ENCODE measurements around the gene PLPPR1.

PLPPR1 gene

GRCh38 chr9:101050650-101051049 lies 22.1 kb downstream of the PLPPR1 start:
- no peak for DNase-seq

- no peak for DNase-seq
Measured at GRCh38 chr9:101054657-101055056, 26.1 kb downstream of the PLPPR1 start.

GRCh38 chr9:101055516-101055915 lies 27.0 kb downstream of the PLPPR1 start:
- DNase-seq = no peak

GRCh38 chr9:101062686-101063085 lies 34.2 kb downstream of the PLPPR1 start:
- no peak for DNase-seq

GRCh38 chr9:101063192-101063591 lies 34.7 kb downstream of the PLPPR1 start:
- DNase-seq = no peak

GRCh38 chr9:101064206-101064605 lies 35.7 kb downstream of the PLPPR1 start:
- DNase-seq = no peak

GRCh38 chr9:101065930-101066329 lies 37.4 kb downstream of the PLPPR1 start:
- DNase-seq = no peak

GRCh38 chr9:101068696-101069095 lies 40.2 kb downstream of the PLPPR1 start:
- no peak for DNase-seq

GRCh38 chr9:101072259-101072658 lies 43.7 kb downstream of the PLPPR1 start:
- no peak for DNase-seq

GRCh38 chr9:101073122-101073521 lies 44.6 kb downstream of the PLPPR1 start:
- DNase-seq = no peak

- no peak for DNase-seq
Measured at GRCh38 chr9:101081641-101082040, 53.1 kb downstream of the PLPPR1 start.

- DNase-seq = no peak
Measured at GRCh38 chr9:101083448-101084202, 55.1 kb downstream of the PLPPR1 start.

GRCh38 chr9:101087426-101087825 lies 58.9 kb downstream of the PLPPR1 start:
- DNase-seq = no peak

- no peak for DNase-seq
Measured at GRCh38 chr9:101092922-101093321, 64.4 kb downstream of the PLPPR1 start.

- no peak for DNase-seq
Measured at GRCh38 chr9:101093620-101094019, 65.1 kb downstream of the PLPPR1 start.

GRCh38 chr9:101094686-101095085 lies 66.2 kb downstream of the PLPPR1 start:
- DNase-seq = no peak

- DNase-seq = no peak
Measured at GRCh38 chr9:101097210-101097609, 68.7 kb downstream of the PLPPR1 start.

- DNase-seq = no peak
Measured at GRCh38 chr9:101098392-101098791, 69.9 kb downstream of the PLPPR1 start.

- DNase-seq = no peak
Measured at GRCh38 chr9:101114317-101114716, 85.8 kb downstream of the PLPPR1 start.

- no peak for DNase-seq
Measured at GRCh38 chr9:101115102-101115501, 86.6 kb downstream of the PLPPR1 start.

- DNase-seq = no peak
Measured at GRCh38 chr9:101117161-101117560, 88.6 kb downstream of the PLPPR1 start.

GRCh38 chr9:101119206-101119819 lies 90.8 kb downstream of the PLPPR1 start:
- DNase-seq = no peak

GRCh38 chr9:101121836-101122399 lies 93.4 kb downstream of the PLPPR1 start:
- no peak for DNase-seq

GRCh38 chr9:101126556-101126955 lies 98.0 kb downstream of the PLPPR1 start:
- DNase-seq = no peak

Measured in HCEC 1CT (cell line).